DMS153 treated with DMSO at 0.1 percent for 48 hours (cell line): Measurements from ENCODE around the gene FOXL2NB.

Source experiments
- DNase-seq: peaks from one replicate; lab custom pipeline; 2025; ENCODE audit not compliant: unreplicated experiment; lab: John Stamatoyannopoulos, UW

The FOXL2NB gene

GRCh38 chr3:138987181-138987580 is 40.2 kb downstream of the FOXL2NB start:
- no peak for DNase-seq

GRCh38 chr3:138995706-138996105 is 48.7 kb downstream of the FOXL2NB start:
- DNase-seq, result no peak
